HepG2 (cell line): Measurements from ENCODE around the gene CLN6. TPM values are rescaled to one million over a fixed set of nuclear protein-coding genes. Genes with fewer than 3 reads are reported as not detected.

Source experiments
- ARNTL ChIP-seq: sonication (generic); formaldehyde crosslinking; IDR thresholded peaks from 2 replicates; pipeline ENCODE4 v1.4.0; 2020; ENCODE audit warnings: mild to moderate bottlenecking, missing genetic modification reagents
- FOXP4 ChIP-seq: sonication (generic); formaldehyde crosslinking; IDR thresholded peaks from 2 replicates; pipeline ENCODE4 v1.4.0; 2020; ENCODE audit warnings: missing genetic modification reagents
- HDAC1 ChIP-seq: sonication (generic); formaldehyde crosslinking; IDR thresholded peaks from 2 replicates; pipeline ENCODE4 v1.5.1; 2020; ENCODE audit warnings: mild to moderate bottlenecking, missing genetic modification reagents
- NAIF1 ChIP-seq: sonication (generic); formaldehyde crosslinking; IDR thresholded peaks from 2 replicates; pipeline ENCODE4 v1.5.0; 2020; ENCODE audit warnings: mild to moderate bottlenecking, missing genetic modification reagents, borderline replicate concordance
- PTBP1 ChIP-seq: fragments of 200-400 bp; formaldehyde crosslinking; IDR thresholded peaks from 2 replicates; pipeline ENCODE4 v1.6.1; 2018; ENCODE audit warnings: low read length, low read depth; ENCODE audit not compliant: poor library complexity, severe bottlenecking
- SRY ChIP-seq: sonication (generic); formaldehyde crosslinking; IDR thresholded peaks from 2 replicates; pipeline ENCODE4 v1.8.0; 2022; ENCODE audit warnings: mild to moderate bottlenecking, missing genetic modification reagents
- STAT6 ChIP-seq: sonication (generic); formaldehyde crosslinking; IDR thresholded peaks from 2 replicates; pipeline ENCODE4 v1.4.0; 2020; ENCODE audit warnings: missing genetic modification reagents, mild to moderate bottlenecking, borderline replicate concordance
- ZBTB4 ChIP-seq: sonication (generic); formaldehyde crosslinking; IDR thresholded peaks from 2 replicates; pipeline ENCODE4 v1.4.0; 2020; ENCODE audit warnings: missing genetic modification reagents, mild to moderate bottlenecking, borderline replicate concordance
- ZHX2 ChIP-seq, 2 experiments: sonication (generic) in 1 of 2; formaldehyde crosslinking in 1 of 2; IDR thresholded peaks; 2 replicates each; pipeline versions ENCODE4 v1.6.1 to v1.9.0; 2014 to 2022; ENCODE audit warnings: antibody characterized with exemption in 1 of 2, borderline replicate concordance in 1 of 2, inconsistent platforms in 1 of 2, low read depth in 1 of 2, missing genetic modification reagents in 1 of 2
- ZNF343 ChIP-seq: sonication (generic); formaldehyde crosslinking; IDR thresholded peaks from 2 replicates; pipeline ENCODE4 v1.4.0; 2020; ENCODE audit warnings: mild to moderate bottlenecking, missing genetic modification reagents
- ZNF713 ChIP-seq: sonication (generic); formaldehyde crosslinking; IDR thresholded peaks from 2 replicates; pipeline ENCODE4 v1.4.0; 2020; ENCODE audit warnings: mild to moderate bottlenecking, missing genetic modification reagents
- polyA plus RNA-seq, 8 experiments: library from polyadenylated mRNA; depleted of rRNA in 3 of 8; stranded (reverse) in 7 of 8; unstranded in 1 of 8; fragments of >200 nt; fragmentation: Illumina TruSeq in 4 of 8; extraction: Trizol in 4 of 8; gene quantifications; 2 replicates each; pipeline versions ENCODE4 v1.2.1 to v1.2.3, GENCODE V29; 2011 to 2016; ENCODE audit warnings: low read depth in 4 of 8, missing spikeins in 1 of 8, mixed read lengths in 1 of 8; ENCODE audit not compliant: insufficient read depth in 1 of 8
- total RNA-seq, 5 experiments: library from RNA; depleted of rRNA; stranded (reverse); fragments of >200 nt; fragmentation: Illumina TruSeq; extraction: Trizol; gene quantifications; 2 replicates each; pipeline ENCODE4 v1.2.3, GENCODE V29; 2016; ENCODE audit warnings: low read depth in 1 of 5
- TF ChIP-seq, protein P1 (sequence below): sonication (generic); formaldehyde crosslinking; IDR thresholded peaks from 2 replicates; pipeline ENCODE4 v1.5.0; 2020; ENCODE audit warnings: missing genetic modification reagents

Gene CLN6
- total and polyA plus RNA-seq, 2 of the 13 experiments (the other 11 are each of a cell fraction or from before 2014, with no cell fraction given): 24.9 to 27.1 TPM

GRCh38 chr15:68229386-68230156 lies at the start of gene CLN6 (continued):
- TF ChIP-seq NAIF1 (no peak), SRY (CRISPR knock-in tag) (no peak; the same call in 1 of the 2 replicates), ARNTL (CRISPR knock-in tag) (peak; percentile 92), FOXP4 (CRISPR knock-in tag) (no peak), ZNF343 (CRISPR knock-in tag) (no peak), PTBP1 (no peak), ZHX2 (IDR thresholded peaks at IDR 0.05; ENCODE audit: low read depth) (no peak), ZHX2 (CRISPR knock-in tag; IDR thresholded peaks at IDR 0.05; ENCODE audit: borderline replicate concordance) (0 out of 2 replicates have a peak, but pooled peaks have one; percentile 63), ZNF713 (CRISPR knock-in tag) (no peak; the same call in 1 of the 2 replicates), STAT6 (CRISPR knock-in tag) (no peak; the same call in 1 of the 2 replicates), ZBTB4 (CRISPR knock-in tag) (no peak), HDAC1 (CRISPR knock-in tag) (0 out of 2 replicates have a peak, but pooled peaks have one; percentile 34)
- TF ChIP-seq, protein P1, sequence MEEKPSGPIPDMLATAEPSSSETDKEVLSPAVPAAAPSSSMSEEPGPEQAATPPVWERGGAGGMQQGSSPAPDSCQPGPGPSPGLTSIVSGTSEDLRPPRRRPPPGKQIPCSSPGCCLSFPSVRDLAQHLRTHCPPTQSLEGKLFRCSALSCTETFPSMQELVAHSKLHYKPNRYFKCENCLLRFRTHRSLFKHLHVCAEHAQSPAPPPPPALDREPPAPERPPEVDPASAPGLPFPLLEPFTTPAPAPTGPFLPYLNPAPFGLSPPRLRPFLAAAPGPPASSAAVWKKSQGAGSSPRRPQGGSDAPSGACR (CRISPR knock-in tag): no peak
